Mucosa of descending colon (tissue), 3 donors: ENCODE results near the gene PISD. TPM values are rescaled to one million over a fixed set of nuclear protein-coding genes. Genes with fewer than 3 reads are reported as not detected.

Experiments
- ATAC-seq: fragments of 200-7000 bp; cut with Tn5 transposase; one replicate; pipeline ENCODE4 v1.9.1; 2020; ENCODE audit warnings: mild to moderate bottlenecking, moderate library complexity
- DNase-seq, 3 donors: peaks; one replicate each; pipeline ENCODE4 v3.0.0-alpha.2; 2020
- H3K36me3 ChIP-seq: fragments of 200-600 bp; one replicate; pipeline ENCODE4 v1.8.0; 2021; ENCODE audit warnings: low read depth, mild to moderate bottlenecking
- H3K4me1 ChIP-seq: fragments of 200-600 bp; one replicate; pipeline ENCODE4 v1.8.0; 2021; ENCODE audit warnings: low read depth, mild to moderate bottlenecking
- H3K4me3 ChIP-seq: fragments of 200-600 bp; one replicate; pipeline ENCODE4 v1.8.0; 2021; ENCODE audit warnings: mild to moderate bottlenecking
- H3K9me3 ChIP-seq: fragments of 200-600 bp; one replicate; pipeline ENCODE4 v1.8.0; 2021; ENCODE audit warnings: mild to moderate bottlenecking
- CTCF ChIP-seq: fragments of 200-600 bp; IDR thresholded peaks from one replicate; pipeline ENCODE4 v1.8.0; 2022; ENCODE audit warnings: antibody characterized with exemption, mild to moderate bottlenecking
- intact Hi-C, 2 donors: fragments of 100-400 bp; cut with DNase I in 1 of 2; cut with micrococcal nuclease in 1 of 2; formaldehyde crosslinking; loops; one replicate each; pipeline versions ENCODE4 v1.11.0 to v1.11.1; 2022; cut with DNase I, micrococcal nuclease
- total RNA-seq, 3 donors: library from RNA; stranded (reverse); fragmentation: NEBNext Ultra II Directional in 2 of 3; extraction: Animal tissue kit (Norgen Biotek cat#: 25700) in 2 of 3; gene quantifications; one replicate each; pipeline versions ENCODE4 v1.2.1 to v1.2.4, GENCODE V29; 2021 to 2023
- donor health status: DM: no; HTN: no; CAD: no; lungs with moderate emphysema.
- donor health status: DM: no; HTN: no; CAD: no.
- donor health status: DM: no; HTN: yes; CAD: no.

PISD gene
- total RNA-seq, 3 donors from 2014 or later = 31.6 to 42.9 (median 38.0) TPM

- no peaks in the 10 kb centered on the region for H3K9me3 ChIP-seq
- H3K36me3 ChIP-seq = no peaks in the 10 kb centered on the region
- no peak overlapping the region for H3K4me3 ChIP-seq
- peaks cover 15% of the 10 kb centered on the region for H3K4me1 ChIP-seq
- TF ChIP-seq CTCF = no peak
- intact Hi-C loops = no loop called here
- ATAC-seq = no peak
- DNase-seq = peak in 2 of 3 donors; percentile 19 to 57
Observed at GRCh38 chr22:31625661-31626426, 36.2 kb downstream of the PISD start.

GRCh38 chr22:31625257-31625640 is 36.8 kb downstream of the PISD start:
- Histone ChIP-seq H3K36me3 (no peaks in the 10 kb centered on the region), H3K9me3 (no peaks in the 10 kb centered on the region), H3K4me3 (no peak overlapping the region), H3K4me1 (peaks cover 13% of the 10 kb centered on the region)
- TF ChIP-seq CTCF = no peak
- intact Hi-C loops = no loop called here
- DNase-seq (no peak), ATAC-seq (no peak)

GRCh38 chr22:31623592-31624304 is 38.3 kb downstream of the PISD start:
- Histone ChIP-seq H3K4me3 (no peak overlapping the region), H3K36me3 (no peaks in the 10 kb centered on the region), H3K4me1 (peaks cover 7% of the 10 kb centered on the region), H3K9me3 (no peaks in the 10 kb centered on the region)
- DNase-seq = no peak
- no peak for ATAC-seq
- no peak for TF ChIP-seq CTCF
- intact Hi-C loops = no loop called here

- no peak for ATAC-seq
- intact Hi-C loops = no loop called here
- Histone ChIP-seq H3K4me3 (no peak overlapping the region), H3K9me3 (no peaks in the 10 kb centered on the region), H3K36me3 (no peaks in the 10 kb centered on the region), H3K4me1 (peaks cover 7% of the 10 kb centered on the region)
- TF ChIP-seq CTCF = no peak
- DNase-seq = no peak
Observed at GRCh38 chr22:31622980-31623379, 39.0 kb downstream of the PISD start.

- Histone ChIP-seq H3K36me3 (no peaks in the 10 kb centered on the region), H3K4me1 (peaks cover 8% of the 10 kb centered on the region), H3K9me3 (no peaks in the 10 kb centered on the region), H3K4me3 (no peak overlapping the region)
- intact Hi-C loops = no loop called here
- no peak for DNase-seq
- TF ChIP-seq CTCF = no peak
- no peak for ATAC-seq
Observed at GRCh38 chr22:31621507-31622124, 40.4 kb downstream of the PISD start.
